Keratinocyte (primary cell): ENCODE results near the gene UBXN2A. TPM values are rescaled to one million over a fixed set of nuclear protein-coding genes. Genes with fewer than 3 reads are reported as not detected.

ENCODE experiments used
- DNase-seq: peaks from one replicate; pipeline ENCODE4 v3.0.0-alpha.2; 2011; ENCODE audit warnings: low read depth, missing footprints, low spot score
- FAIRE-seq: peaks from 2 replicates; lab custom pipeline; 2011; peaks lifted over from hg19 to GRCh38; lab: Jason Lieb, UNC
- H2AFZ ChIP-seq: 2 replicates; pipeline ENCODE4 v1.6.0; 2012; ENCODE audit warnings: low read length, control low read depth, inconsistent platforms; ENCODE audit not compliant: control insufficient read depth
- H3K27ac ChIP-seq: 2 replicates; pipeline ENCODE4 v1.5.1; 2011; ENCODE audit warnings: low read length; ENCODE audit not compliant: control insufficient read depth, insufficient read depth
- H3K27me3 ChIP-seq: 3 replicates; pipeline ENCODE4 v1.6.0; 2011; ENCODE audit warnings: low read length; ENCODE audit not compliant: control insufficient read depth, insufficient read depth; ENCODE audit errors: extremely low read depth
- H3K36me3 ChIP-seq, 2 experiments: 2 replicates in 1 of 2; 3 replicates in 1 of 2; pipeline ENCODE4 v1.5.1; 2011; ENCODE audit warnings: low read length in 2 of 2, mild to moderate bottlenecking in 1 of 2; ENCODE audit not compliant: control insufficient read depth in 2 of 2, insufficient read depth in 2 of 2; ENCODE audit errors: extremely low read depth in 1 of 2
- H3K4me1 ChIP-seq: 3 replicates; pipeline ENCODE4 v1.5.1; 2011; ENCODE audit warnings: low read length; ENCODE audit not compliant: control insufficient read depth, insufficient read depth; ENCODE audit errors: extremely low read depth
- H3K4me2 ChIP-seq: 3 replicates; pipeline ENCODE4 v1.6.0; 2011; ENCODE audit warnings: low read depth, low read length; ENCODE audit not compliant: control insufficient read depth, insufficient read depth; ENCODE audit errors: extremely low read depth
- H3K4me3 ChIP-seq, 3 experiments: fragments of 200-600 bp in 1 of 3; sonication (generic) in 1 of 3; 2 replicates in 2 of 3; 3 replicates in 1 of 3; pipeline ENCODE4 v1.5.1; 2011 to 2016; ENCODE audit warnings: low read length in 3 of 3, mild to moderate bottlenecking in 3 of 3, control low read depth in 2 of 3, inconsistent platforms in 1 of 3, low read depth in 1 of 3, mixed read lengths in 1 of 3, mixed run types in 1 of 3, moderate library complexity in 1 of 3; ENCODE audit not compliant: control insufficient read depth in 2 of 3, insufficient read depth in 2 of 3; ENCODE audit errors: extremely low read depth in 1 of 3
- H3K79me2 ChIP-seq: 2 replicates; pipeline ENCODE4 v1.6.0; 2012; ENCODE audit warnings: low read length; ENCODE audit not compliant: control insufficient read depth, insufficient read depth
- H3K9ac ChIP-seq: 3 replicates; pipeline ENCODE4 v1.6.0; 2011; ENCODE audit warnings: low read length; ENCODE audit not compliant: control insufficient read depth, insufficient read depth; ENCODE audit errors: extremely low read depth
- H3K9me1 ChIP-seq: 3 replicates; pipeline ENCODE4 v1.6.0; 2011; ENCODE audit warnings: low read length; ENCODE audit not compliant: control insufficient read depth, insufficient read depth; ENCODE audit errors: extremely low read depth
- H3K9me3 ChIP-seq: 2 replicates; pipeline ENCODE4 v1.5.1; 2012; ENCODE audit warnings: low read depth, low read length; ENCODE audit not compliant: control insufficient read depth
- H4K20me1 ChIP-seq: 3 replicates; pipeline ENCODE4 v1.6.0; 2011; ENCODE audit warnings: low read length; ENCODE audit not compliant: control insufficient read depth, insufficient read depth; ENCODE audit errors: extremely low read depth
- CTCF ChIP-seq, 3 experiments: IDR thresholded peaks in 1 of 3; conservative IDR thresholded peaks in 1 of 3; optimal IDR thresholded peaks in 1 of 3; 2 replicates in 2 of 3; 3 replicates in 1 of 3; pipeline versions ENCODE3 to v1.5.1; 2011; ENCODE audit warnings: low read length in 3 of 3, mild to moderate bottlenecking in 3 of 3, moderate library complexity in 2 of 3, control low read depth in 1 of 3, inconsistent platforms in 1 of 3; ENCODE audit not compliant: insufficient read depth in 2 of 3; ENCODE audit errors: extremely low read depth in 1 of 3
- EZH2 ChIP-seq: IDR thresholded peaks from one replicate; pipeline ENCODE4 v1.6.1; 2012; ENCODE audit warnings: inconsistent platforms, mild to moderate bottlenecking, low read length, moderate library complexity
- dilution Hi-C: fragments of 300-500 bp; cut with MboI; formaldehyde crosslinking; loops from one replicate; pipeline ENCODE4 v1.7.0; 2020; ENCODE audit warnings: low sequenced_read_pairs; ENCODE audit not compliant: extremely low pct_ligation_motif_present
- polyA plus RNA-seq, 5 experiments: library from polyadenylated mRNA; depleted of rRNA in 3 of 5; stranded (reverse) in 3 of 5; stranded (forward) in 1 of 5; unstranded in 1 of 5; fragments of >200 nt; gene quantifications; 1 replicate in 1 of 5; 2 replicates in 3 of 5; 3 replicates in 1 of 5; pipeline versions ENCODE4 v1.2.1 to v1.2.3, GENCODE V29; 2011 to 2012; ENCODE audit warnings: missing spikeins in 2 of 5, low read depth in 1 of 5, low replicate concordance in 1 of 5

Gene UBXN2A
- polyA plus RNA-seq, 1 donor (not counting 4 experiments of a cell fraction or from before 2014, with no cell fraction given), result 11.7 TPM

DNA sequence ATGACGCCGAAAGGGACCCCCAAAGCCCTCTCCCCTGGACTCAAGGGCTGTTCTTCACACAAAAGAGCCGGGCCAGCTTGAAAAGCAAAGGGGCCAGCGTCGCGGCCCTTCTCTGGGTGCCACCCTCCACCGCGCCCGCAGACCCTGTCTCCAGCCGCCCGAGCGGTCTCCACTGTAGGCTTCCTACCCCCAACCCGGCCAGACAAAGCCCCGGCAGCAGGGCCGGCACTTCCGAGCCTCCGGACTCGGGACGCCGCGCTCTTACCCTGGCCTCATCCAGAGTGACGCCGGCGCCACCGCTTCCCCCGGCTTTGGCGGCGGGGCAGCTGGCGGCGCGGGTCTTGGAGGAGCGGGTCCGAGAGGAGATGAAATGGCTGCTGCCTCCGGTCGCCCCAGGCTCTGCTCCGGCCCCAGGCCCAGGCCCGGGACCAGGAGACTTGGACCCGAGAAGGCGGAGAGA lies 13.9 kb upstream of the UBXN2A start:
- DNase-seq (no peak), FAIRE-seq (no peak)
- no peaks in the 10 kb centered on the region for H3K9me3 ChIP-seq
- no peaks in the 10 kb centered on the region for H3K9me1 ChIP-seq
- no peak for TF ChIP-seq EZH2
- TF ChIP-seq CTCF (optimal IDR thresholded peaks at IDR 0.05 in 1 of 3, IDR thresholded peaks at IDR 0.05 in 1 of 3, conservative IDR thresholded peaks at IDR 0.05 in 1 of 3; ENCODE audit: extremely low read depth in 1 of 3, insufficient read depth in 2 of 3, low read length in 3 of 3), result no peak
- peaks cover 0 to 1% of the 10 kb centered on the region in 2 experiments for H3K36me3 ChIP-seq
- H3K79me2 ChIP-seq, result peaks cover 59% of the 10 kb centered on the region
- H4K20me1 ChIP-seq, result no peaks in the 10 kb centered on the region
- H3K27me3 ChIP-seq, result no peaks in the 10 kb centered on the region
- dilution Hi-C loops, result no loop called here
- H3K4me1 ChIP-seq, result peaks cover 13% of the 10 kb centered on the region
- peak overlapping the region; percentile 89 for H3K4me2 ChIP-seq
- peak overlapping the region; percentile 98 for H3K9ac ChIP-seq
- H2AFZ ChIP-seq, result peak overlapping the region; percentile 93
- H3K27ac ChIP-seq, result peak overlapping the region; percentile 95
- H3K4me3 ChIP-seq, result peak overlapping the region; percentile 72 to 97 (median 97)

DNA sequence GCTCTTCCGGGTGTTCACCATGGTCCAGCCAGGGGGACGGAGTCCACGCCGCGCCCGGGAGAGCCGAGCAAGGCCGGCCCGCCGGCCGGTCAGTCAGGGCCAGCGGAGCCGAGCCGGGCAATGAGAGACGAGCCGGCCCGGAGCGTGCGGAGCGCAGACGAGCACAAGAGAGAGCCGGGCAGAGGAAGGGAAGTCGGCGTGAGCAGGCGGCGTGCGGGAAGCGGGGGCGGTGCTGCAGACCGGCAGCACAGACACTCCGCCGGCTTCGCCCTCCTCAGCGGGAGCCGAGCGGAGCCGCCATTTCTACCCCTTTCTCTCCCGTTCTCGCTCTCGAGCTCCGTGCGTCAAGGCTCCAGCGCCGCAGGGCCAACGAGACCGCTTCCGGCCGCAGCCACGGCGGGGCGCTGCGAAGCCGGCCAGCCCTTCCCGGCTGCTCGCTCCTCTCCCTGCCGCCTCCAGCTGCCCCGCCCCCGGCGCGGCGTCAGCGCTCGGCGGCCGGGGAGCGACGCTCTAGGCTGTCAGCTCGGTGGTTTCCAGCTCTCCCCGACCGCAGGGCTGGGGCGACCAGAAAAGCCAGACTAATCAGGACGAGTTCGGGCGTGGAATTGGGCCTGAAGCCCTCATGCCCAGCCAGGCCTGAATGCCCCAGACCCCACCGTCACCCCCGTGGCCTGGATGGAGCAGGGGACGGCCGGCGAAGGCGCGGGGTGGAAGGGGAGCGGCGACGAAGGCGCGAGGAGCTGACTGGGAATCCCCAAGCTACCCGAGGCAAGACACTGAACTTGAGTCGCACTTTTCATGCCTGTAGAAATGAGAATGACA lies 13.3 kb upstream of the UBXN2A start, which contains the start of gene ATAD2B:
Gene ATAD2B (minus strand): TSS at position 374 of the 822 bp plus-strand sequence. CDS start 353 bp downstream, at position 21.
- H3K4me2 ChIP-seq, result peak within 1 kb of the TSS; percentile 89
- H3K79me2 ChIP-seq, result peaks cover 53% of the 10 kb centered on the region
- dilution Hi-C loops, result no loop called here
- H4K20me1 ChIP-seq, result no peaks in the 10 kb centered on the region
- H3K4me3 ChIP-seq, result peak within 1 kb of the TSS; percentile 72 to 97 (median 97)
- TF ChIP-seq CTCF (optimal IDR thresholded peaks at IDR 0.05 in 1 of 3, IDR thresholded peaks at IDR 0.05 in 1 of 3, conservative IDR thresholded peaks at IDR 0.05 in 1 of 3; ENCODE audit: extremely low read depth in 1 of 3, insufficient read depth in 2 of 3, low read length in 3 of 3) (peak; percentile 75 to 95 (median 90)), EZH2 (no peak)
- H3K4me1 ChIP-seq, result peaks cover 10% of the 10 kb centered on the region
- H3K9me3 ChIP-seq, result no peaks in the 10 kb centered on the region
- H3K27me3 ChIP-seq, result no peaks in the 10 kb centered on the region
- H3K27ac ChIP-seq, result peak within 1 kb of the TSS; percentile 95
- H2AFZ ChIP-seq, result peak within 1 kb of the TSS; percentile 98
- DNase-seq, result peak; percentile 54
- no peak for FAIRE-seq
- H3K9ac ChIP-seq, result peak within 1 kb of the TSS; percentile 98
- H3K36me3 ChIP-seq, result peaks cover 0 to 1% of the 10 kb centered on the region in 2 experiments
- no peaks in the 10 kb centered on the region for H3K9me1 ChIP-seq
